ENCODE results near the gene CDK2AP2. TPM values are rescaled to one million over a fixed set of nuclear protein-coding genes. Genes with fewer than 3 reads are reported as not detected.
"Not testable (repeated sequence)": the region's sequence is repeated elsewhere in the genome, so short reads cannot be mapped to it uniquely, and the experiment has no call there.

Gene CDK2AP2
- total and polyA plus RNA-seq, 9 donors, result 7.9 to 25.4 (median 19.5) TPM

DNA sequence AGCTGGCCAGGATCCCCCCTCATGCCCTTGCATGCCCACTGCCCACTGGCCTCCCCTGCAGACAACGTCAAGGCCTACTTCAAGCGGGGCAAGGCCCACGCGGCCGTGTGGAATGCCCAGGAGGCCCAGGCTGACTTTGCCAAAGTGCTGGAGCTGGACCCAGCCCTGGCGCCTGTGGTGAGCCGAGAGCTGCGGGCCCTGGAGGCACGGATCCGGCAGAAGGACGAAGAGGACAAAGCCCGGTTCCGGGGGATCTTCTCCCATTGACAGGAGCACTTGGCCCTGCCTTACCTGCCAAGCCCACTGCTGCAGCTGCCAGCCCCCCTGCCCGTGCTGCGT is 17.3 kb downstream of the CDK2AP2 start:
- no peak overlapping the region for H3K4me3 ChIP-seq (ENCODE audit: low read length)
- H3K36me3 ChIP-seq (ENCODE audit: control insufficient read depth, insufficient read depth, low read length), result peaks cover 74% of the 10 kb centered on the region
- H3K27me3 ChIP-seq (ENCODE audit: control insufficient read depth, insufficient read depth, low read length), result no peaks in the 10 kb centered on the region
- no peak for DNase-seq
- H3K27ac ChIP-seq (ENCODE audit: low read length), result no peak overlapping the region
- H3K9me3 ChIP-seq (replicated peaks; ENCODE audit: control insufficient read depth, low read depth, low read length), result no peaks in the 10 kb centered on the region
- WGBS (ENCODE audit: insufficient coverage), result 79% methylated on average over 13 of the region's 15 CpGs
- H3K4me1 ChIP-seq (ENCODE audit: control insufficient read depth, insufficient read depth, low read length), result no peaks in the 10 kb centered on the region

DNA sequence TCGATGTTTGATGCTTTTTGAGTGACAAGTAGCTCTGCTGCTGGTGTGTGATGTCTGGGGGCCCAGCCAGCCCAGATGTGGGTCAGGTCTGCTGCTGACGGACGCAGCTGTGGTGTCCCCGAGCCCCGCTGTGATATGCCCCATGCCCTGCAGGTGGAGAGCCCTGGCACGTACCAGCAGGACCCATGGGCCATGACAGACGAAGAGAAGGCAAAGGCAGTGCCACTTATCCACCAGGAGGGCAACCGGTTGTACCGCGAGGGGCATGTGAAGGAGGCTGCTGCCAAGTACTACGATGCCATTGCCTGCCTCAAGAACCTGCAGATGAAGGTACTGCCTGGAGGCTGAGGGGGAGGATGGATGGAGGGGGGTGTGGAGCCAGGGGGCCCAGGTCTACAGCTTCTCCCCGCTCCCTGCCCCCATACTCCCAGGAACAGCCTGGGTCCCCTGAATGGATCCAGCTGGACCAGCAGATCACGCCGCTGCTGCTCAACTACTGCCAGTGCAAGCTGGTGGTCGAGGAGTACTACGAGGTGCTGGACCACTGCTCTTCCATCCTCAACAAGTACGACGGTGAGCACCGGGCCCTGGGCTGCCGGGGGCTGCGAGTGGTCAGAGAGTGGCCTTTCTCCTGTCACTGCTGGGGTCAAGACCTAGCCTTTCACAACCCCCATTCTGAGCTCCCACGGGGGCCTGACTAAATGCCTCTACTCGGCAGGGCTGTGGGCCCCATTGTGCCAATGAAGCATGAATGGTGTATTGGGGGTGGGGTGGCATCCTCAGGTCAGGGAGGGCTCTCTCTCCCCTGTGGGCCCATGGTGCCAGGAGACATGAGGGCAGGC is 17.9 kb downstream of the CDK2AP2 start:
- WGBS (ENCODE audit: insufficient coverage), result 85% methylated on average over 14 of the region's 23 CpGs
- H3K27me3 ChIP-seq (ENCODE audit: control insufficient read depth, insufficient read depth, low read length), result no peaks in the 10 kb centered on the region

DNA sequence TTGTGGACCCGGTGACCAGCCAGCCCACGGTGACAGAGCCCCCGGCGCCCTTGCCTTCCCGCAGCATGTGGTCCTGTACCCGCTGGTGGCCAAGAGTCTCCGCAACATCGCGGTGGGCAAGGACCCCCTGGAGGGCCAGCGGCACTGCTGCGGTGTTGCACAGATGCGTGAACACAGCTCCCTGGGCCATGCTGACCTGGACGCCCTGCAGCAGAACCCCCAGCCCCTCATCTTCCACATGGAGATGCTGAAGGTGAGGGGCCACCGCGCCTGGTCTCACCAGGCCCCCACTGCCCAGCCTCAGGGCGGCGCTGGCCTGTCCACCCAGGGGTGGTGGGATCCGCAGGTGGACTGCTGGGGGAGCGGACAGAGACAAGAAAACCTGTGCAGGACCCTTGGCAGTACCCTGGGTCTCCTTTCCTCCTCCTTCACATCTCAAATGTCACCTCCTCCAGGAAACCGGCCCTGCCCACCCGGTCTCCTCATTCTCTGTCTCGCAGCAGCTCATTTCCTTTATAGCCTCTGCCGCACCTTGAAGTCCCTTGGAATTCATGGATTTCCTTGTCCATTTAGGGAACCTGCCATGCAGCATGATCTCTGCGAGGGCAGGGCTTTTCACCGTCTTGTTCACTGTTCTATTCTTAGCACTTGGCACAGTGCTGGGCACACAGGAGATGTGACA is 18.6 kb downstream of the CDK2AP2 start:
- H3K4me3 ChIP-seq (ENCODE audit: low read length), result no peak overlapping the region
- H3K36me3 ChIP-seq (ENCODE audit: control insufficient read depth, insufficient read depth, low read length), result peaks cover 69% of the 10 kb centered on the region
- no peaks in the 10 kb centered on the region for H3K27me3 ChIP-seq (ENCODE audit: control insufficient read depth, insufficient read depth, low read length)
- DNase-seq, result no peak
- H3K9me3 ChIP-seq (replicated peaks; ENCODE audit: control insufficient read depth, low read depth, low read length), result no peaks in the 10 kb centered on the region
- WGBS (ENCODE audit: insufficient coverage), result 69% methylated on average over 18 of the region's 25 CpGs
- no peak overlapping the region for H3K27ac ChIP-seq (ENCODE audit: low read length)
- H3K4me1 ChIP-seq (ENCODE audit: control insufficient read depth, insufficient read depth, low read length), result peaks cover 2% of the 10 kb centered on the region

More for the DNA sequence above, 17.9 kb downstream of the CDK2AP2 start:
- Histone ChIP-seq H3K4me1 (ENCODE audit: control insufficient read depth, insufficient read depth, low read length) (no peaks in the 10 kb centered on the region), H3K36me3 (ENCODE audit: control insufficient read depth, insufficient read depth, low read length) (peaks cover 68% of the 10 kb centered on the region), H3K27ac (ENCODE audit: low read length) (no peak overlapping the region), H3K9me3 (replicated peaks; ENCODE audit: control insufficient read depth, low read depth, low read length) (no peaks in the 10 kb centered on the region), H3K4me3 (ENCODE audit: low read length) (no peak overlapping the region)
- no peak for DNase-seq

DNA sequence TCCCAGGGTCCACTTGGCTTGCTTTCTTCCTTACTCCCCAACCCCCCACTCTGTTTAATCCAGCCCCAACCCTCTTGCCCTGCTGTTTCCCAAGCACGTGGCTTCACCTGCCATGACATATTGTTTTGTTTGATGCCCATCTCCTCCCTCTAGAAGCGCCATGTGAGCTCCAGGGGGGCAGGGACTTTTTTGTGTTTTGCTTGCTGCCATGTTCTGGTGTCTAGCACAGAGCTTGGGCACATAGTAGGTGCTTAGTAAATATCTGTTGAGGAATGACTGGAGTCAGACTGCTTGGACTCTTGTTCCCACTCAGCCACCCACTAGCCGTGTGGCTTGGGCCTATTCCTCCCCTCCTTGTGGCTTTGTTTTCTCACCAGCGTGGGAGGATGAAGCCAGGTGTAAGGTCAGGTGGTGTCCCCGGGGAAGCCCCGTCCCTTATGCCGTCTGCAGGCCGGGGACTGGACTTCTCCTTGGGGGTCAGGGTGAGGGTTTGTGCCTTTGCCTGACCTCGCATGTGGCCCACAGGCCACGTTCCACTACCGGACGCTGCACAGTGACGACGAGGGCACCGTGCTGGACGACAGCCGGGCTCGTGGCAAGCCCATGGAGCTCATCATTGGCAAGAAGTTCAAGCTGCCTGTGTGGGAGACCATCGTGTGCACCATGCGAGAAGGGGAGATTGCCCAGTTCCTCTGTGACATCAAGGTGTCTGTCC is 21.3 kb downstream of the CDK2AP2 start:
- peaks cover 53% of the 10 kb centered on the region for H3K36me3 ChIP-seq (ENCODE audit: control insufficient read depth, insufficient read depth, low read length)
- H3K27ac ChIP-seq (ENCODE audit: low read length), result no peak overlapping the region
- WGBS (ENCODE audit: insufficient coverage), result 86% methylated on average over 15 of the region's 20 CpGs
- H3K9me3 ChIP-seq (replicated peaks; ENCODE audit: control insufficient read depth, low read depth, low read length), result peaks cover 2% of the 10 kb centered on the region
- peak; percentile 1 for DNase-seq
- H3K4me3 ChIP-seq (ENCODE audit: low read length), result no peak overlapping the region
- peaks cover 17% of the 10 kb centered on the region for H3K4me1 ChIP-seq (ENCODE audit: control insufficient read depth, insufficient read depth, low read length)
- no peaks in the 10 kb centered on the region for H3K27me3 ChIP-seq (ENCODE audit: control insufficient read depth, insufficient read depth, low read length)

DNA sequence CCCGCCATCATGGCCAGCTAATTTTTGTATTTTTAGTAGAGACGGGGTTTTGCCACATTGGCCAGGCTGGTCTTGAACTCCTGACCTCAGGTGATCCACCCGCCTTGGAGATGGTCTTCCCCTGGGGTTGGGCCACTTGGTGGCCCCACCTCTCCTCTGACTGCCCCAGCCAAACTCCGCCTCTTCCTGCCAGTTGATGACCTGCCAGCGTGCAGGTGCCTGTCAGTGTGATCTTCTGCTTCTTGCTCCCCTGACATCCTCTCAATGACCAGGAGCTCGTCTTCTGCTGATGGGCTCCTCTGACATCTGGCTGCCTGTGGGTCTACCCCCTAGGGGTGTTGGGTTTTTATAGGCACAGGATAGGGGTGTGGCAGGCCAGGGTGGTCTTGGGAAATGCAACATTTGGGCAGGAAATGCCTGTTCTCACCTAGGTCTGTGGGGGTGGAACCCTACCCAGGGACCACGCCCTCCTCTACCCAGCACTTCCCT is 22.0 kb downstream of the CDK2AP2 start:
- 83% methylated on average over 5 of the region's 7 CpGs for WGBS (ENCODE audit: insufficient coverage)
- DNase-seq, result peak; percentile 23
- Histone ChIP-seq H3K36me3 (ENCODE audit: control insufficient read depth, insufficient read depth, low read length) (peaks cover 46% of the 10 kb centered on the region), H3K4me1 (ENCODE audit: control insufficient read depth, insufficient read depth, low read length) (peaks cover 17% of the 10 kb centered on the region)
- not testable (repeated sequence) for H3K27me3 ChIP-seq (ENCODE audit: control insufficient read depth, insufficient read depth, low read length); H3K27ac ChIP-seq (ENCODE audit: low read length); H3K4me3 ChIP-seq (ENCODE audit: low read length); H3K9me3 ChIP-seq (replicated peaks; ENCODE audit: control insufficient read depth, low read depth, low read length)

DNA sequence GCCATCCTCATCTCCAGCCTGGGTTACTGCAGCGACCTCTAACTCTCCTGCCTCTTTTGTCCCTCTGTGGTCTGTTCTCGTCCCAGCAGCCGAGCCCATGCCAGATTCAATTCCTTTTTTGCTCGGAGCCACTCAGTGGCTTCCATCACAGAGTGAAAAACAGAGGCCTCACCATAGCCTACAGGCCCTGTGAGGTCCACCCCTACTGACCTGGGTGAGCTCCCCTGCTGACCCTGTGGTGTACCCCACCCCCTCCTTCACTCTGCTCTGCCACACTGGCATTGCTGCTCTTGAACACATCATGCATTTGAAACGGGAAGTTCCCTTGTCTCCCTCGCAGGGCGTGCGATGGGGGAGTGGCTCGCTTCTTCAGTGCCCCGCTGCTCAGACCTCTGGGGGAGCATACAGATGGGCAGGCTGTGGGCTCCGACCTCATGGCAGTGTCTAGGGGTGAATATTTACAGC is 23.1 kb downstream of the CDK2AP2 start:
- WGBS (ENCODE audit: insufficient coverage), result 70% methylated on average over 9 of the region's 11 CpGs
- Histone ChIP-seq H3K27me3 (ENCODE audit: control insufficient read depth, insufficient read depth, low read length) (no peaks in the 10 kb centered on the region), H3K9me3 (replicated peaks; ENCODE audit: control insufficient read depth, low read depth, low read length) (peaks cover 2% of the 10 kb centered on the region), H3K4me3 (ENCODE audit: low read length) (no peak overlapping the region), H3K36me3 (ENCODE audit: control insufficient read depth, insufficient read depth, low read length) (peaks cover 36% of the 10 kb centered on the region), H3K27ac (ENCODE audit: low read length) (peak overlapping the region; percentile 3), H3K4me1 (ENCODE audit: control insufficient read depth, insufficient read depth, low read length) (peaks cover 17% of the 10 kb centered on the region)
- DNase-seq, result peak; percentile 16

DNA sequence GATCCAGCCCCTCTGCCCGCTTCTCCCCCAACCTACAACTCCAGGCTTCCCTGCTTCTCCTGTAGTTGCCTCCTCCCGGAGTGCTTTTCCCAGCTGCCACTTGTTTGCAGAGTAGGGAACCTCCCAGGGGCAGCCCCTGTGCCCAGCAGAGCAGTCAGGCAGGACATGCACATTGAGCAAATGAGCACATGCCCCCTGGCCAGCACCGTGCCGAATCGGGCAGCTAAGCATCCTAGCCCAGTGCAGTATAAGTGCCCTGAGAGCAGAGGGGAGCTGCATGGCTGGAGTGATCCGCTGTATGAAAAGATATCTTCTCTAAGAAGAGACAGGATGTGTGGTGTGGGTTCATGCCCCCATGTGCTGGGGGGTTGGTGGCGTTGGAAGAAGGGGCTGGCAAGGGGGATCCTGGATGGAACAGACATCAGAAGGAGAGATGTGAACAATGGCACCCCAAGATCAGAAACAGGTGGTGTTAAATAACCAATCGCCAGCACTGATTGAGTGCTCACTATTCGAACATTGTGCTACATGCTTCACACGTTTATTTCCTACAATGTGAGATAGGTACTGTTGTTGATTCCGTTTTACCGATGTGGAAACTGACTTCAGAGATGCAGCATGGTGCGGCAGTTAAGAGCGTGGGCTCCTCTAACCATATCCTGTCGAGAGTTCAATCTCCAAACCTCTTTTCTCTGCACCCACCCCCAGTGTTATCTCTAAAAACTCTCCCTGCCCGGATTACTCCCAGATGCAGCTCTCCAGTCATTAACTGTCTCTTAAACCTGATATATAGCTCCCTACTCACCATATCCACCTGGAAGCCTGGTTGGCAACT is 23.9 kb downstream of the CDK2AP2 start:
- H3K27me3 ChIP-seq (ENCODE audit: control insufficient read depth, insufficient read depth, low read length), result no peaks in the 10 kb centered on the region
- peak overlapping the region; percentile 35 for H3K27ac ChIP-seq (ENCODE audit: low read length)
- H3K36me3 ChIP-seq (ENCODE audit: control insufficient read depth, insufficient read depth, low read length), result peaks cover 28% of the 10 kb centered on the region
- H3K9me3 ChIP-seq (replicated peaks; ENCODE audit: control insufficient read depth, low read depth, low read length), result peaks cover 2% of the 10 kb centered on the region
- peak overlapping the region; percentile 72 for H3K4me3 ChIP-seq (ENCODE audit: low read length)
- DNase-seq, result peak; percentile 20
- peaks cover 17% of the 10 kb centered on the region for H3K4me1 ChIP-seq (ENCODE audit: control insufficient read depth, insufficient read depth, low read length)
- WGBS (ENCODE audit: insufficient coverage), result 81% methylated on average over 13 of the region's 16 CpGs

DNA sequence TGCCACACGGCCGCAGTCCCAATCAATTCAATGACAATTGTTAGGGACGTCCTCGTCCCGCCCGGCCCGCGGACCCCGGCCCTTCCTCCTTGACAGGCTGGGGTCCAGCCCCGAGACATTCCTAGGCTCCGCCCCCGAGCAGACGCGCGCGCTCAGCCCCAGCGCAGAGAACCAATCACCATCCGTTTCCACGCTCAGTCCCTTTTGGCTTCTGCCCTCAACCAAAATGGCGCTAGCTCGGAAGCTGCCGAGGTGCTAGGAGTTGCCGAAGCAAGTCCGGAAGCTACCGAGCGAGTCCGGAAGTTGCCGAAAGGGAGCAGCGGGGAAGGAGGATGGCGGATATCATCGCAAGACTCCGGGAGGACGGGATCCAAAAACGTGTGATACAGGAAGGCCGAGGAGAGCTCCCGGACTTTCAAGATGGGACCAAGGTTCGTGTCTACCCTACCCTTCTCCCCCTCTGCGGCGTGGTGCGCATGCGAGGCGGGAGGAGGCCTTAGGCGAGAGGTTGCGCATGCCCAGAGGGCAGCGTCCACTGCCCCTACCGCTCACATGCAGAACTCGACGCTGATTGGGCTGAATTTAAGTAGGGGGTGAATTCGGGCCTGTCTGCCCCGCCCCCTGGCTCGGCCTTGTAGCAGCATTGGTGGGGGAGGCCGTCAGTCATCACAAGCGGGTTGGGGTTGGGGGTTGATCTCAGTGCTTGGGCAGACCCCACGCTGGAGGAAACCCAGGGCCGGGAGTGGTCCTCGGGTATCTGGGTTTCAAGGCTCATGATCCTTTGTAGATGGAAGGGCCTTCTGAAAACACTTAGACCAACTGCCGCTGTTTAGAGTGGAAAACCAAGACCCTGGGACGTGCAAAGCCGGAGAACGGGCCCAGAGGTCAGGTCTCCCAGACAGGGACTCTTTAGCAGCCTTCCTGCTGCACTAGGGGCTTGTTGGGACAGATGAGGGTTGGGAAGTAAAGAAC is 24.8 kb downstream of the CDK2AP2 start, which contains the start of gene AIP:
AIP (plus strand) TSS at position 200 of the 972 bp plus-strand sequence; CDS start at position 333, 133 bp downstream.
- H3K4me1 ChIP-seq (ENCODE audit: control insufficient read depth, insufficient read depth, low read length), result peaks cover 17% of the 10 kb centered on the region
- peaks cover 2% of the 10 kb centered on the region for H3K9me3 ChIP-seq (replicated peaks; ENCODE audit: control insufficient read depth, low read depth, low read length)
- no peaks in the 10 kb centered on the region for H3K27me3 ChIP-seq (ENCODE audit: control insufficient read depth, insufficient read depth, low read length)
- peaks cover 22% of the 10 kb centered on the region for H3K36me3 ChIP-seq (ENCODE audit: control insufficient read depth, insufficient read depth, low read length)
- whole genome bisulfite sequencing (ENCODE audit: insufficient coverage), result 4% methylated on average over 54 of the region's 60 CpGs
- peak; percentile 100 for DNase-seq
- peak within 1 kb of the TSS; percentile 95 for H3K27ac ChIP-seq (ENCODE audit: low read length)
- peak within 1 kb of the TSS; percentile 72 for H3K4me3 ChIP-seq (ENCODE audit: low read length)
